Skeletal muscle tissue (tissue), 4 donors: ENCODE measurements around the gene DMD. TPM values are rescaled to one million over a fixed set of nuclear protein-coding genes. Genes with fewer than 3 reads are reported as not detected.

Experiments
- H3K27ac ChIP-seq: one replicate; pipeline ENCODE4 v1.7.0; 2013; ENCODE audit warnings: mild to moderate bottlenecking, low read depth, low read length, inconsistent platforms
- H3K27me3 ChIP-seq, 3 donors: one replicate each; pipeline ENCODE4 v1.7.0; 2013; ENCODE audit warnings: low read length in 3 of 3; ENCODE audit not compliant: control insufficient read depth in 3 of 3, insufficient read depth in 3 of 3
- H3K36me3 ChIP-seq, 3 donors: one replicate each; pipeline ENCODE4 v1.7.0; 2013; ENCODE audit warnings: low read length in 3 of 3; ENCODE audit not compliant: control insufficient read depth in 3 of 3, insufficient read depth in 3 of 3
- H3K4me1 ChIP-seq, 3 donors: one replicate each; pipeline ENCODE4 v1.7.0; 2013; ENCODE audit warnings: low read length in 3 of 3, mild to moderate bottlenecking in 3 of 3; ENCODE audit not compliant: control insufficient read depth in 3 of 3, insufficient read depth in 3 of 3
- H3K4me3 ChIP-seq, 3 donors: one replicate each; pipeline ENCODE4 v1.7.0; 2013; ENCODE audit warnings: low read length in 3 of 3
- H3K9ac ChIP-seq, 3 donors: one replicate each; pipeline ENCODE4 v1.7.0; 2013; ENCODE audit warnings: low read length in 3 of 3, mild to moderate bottlenecking in 3 of 3, moderate library complexity in 2 of 3, low read depth in 1 of 3
- H3K9me3 ChIP-seq, 3 donors: one replicate each; pipeline ENCODE4 v1.7.0; 2013; ENCODE audit warnings: low read length in 3 of 3; ENCODE audit not compliant: control insufficient read depth in 3 of 3
- total RNA-seq: library from RNA; depleted of rRNA; stranded (reverse); fragments of >200 nt; gene quantifications from one replicate; pipeline ENCODE4 v1.2.3, GENCODE V29; 2014
- donor health status: Osteomylitis.

Gene DMD
- total RNA-seq, 1 donor from 2014 or later, result 190 TPM

GRCh38 chrX:31449965-31450364 lies 1761.4 kb downstream of the DMD start:
- peaks cover 0 to 3% (median 0%) of the 10 kb centered on the region in 3 donors for H3K4me1 ChIP-seq
- no peaks in the 10 kb centered on the region for H3K36me3 ChIP-seq

DNA sequence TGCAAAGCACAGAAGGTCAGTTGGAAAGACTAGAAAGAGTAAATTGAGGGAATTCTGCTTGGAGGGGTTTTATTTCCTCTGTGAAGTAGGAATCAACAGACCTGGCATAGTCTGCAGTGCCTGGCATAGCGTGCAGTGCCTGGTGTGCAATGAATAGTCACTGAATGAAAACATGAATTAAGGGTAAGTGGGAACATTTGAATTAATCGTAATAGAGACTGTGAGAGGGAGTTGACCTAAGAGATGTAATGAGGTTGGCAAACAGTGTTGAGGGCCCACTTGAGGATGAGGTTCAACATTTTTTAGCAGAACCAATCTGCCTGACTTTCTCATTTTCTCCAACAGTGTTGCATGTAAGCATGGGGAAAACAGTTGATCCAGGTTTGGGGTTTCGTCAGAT lies 1762.3 kb downstream of the DMD start:
- Histone ChIP-seq H3K27ac (no peak overlapping the region), H3K4me3 (no peak overlapping the region), H3K4me1 (peaks cover 0 to 3% (median 0%) of the 10 kb centered on the region in 3 donors), H3K9me3 (no peaks in the 10 kb centered on the region), H3K36me3 (no peaks in the 10 kb centered on the region), H3K27me3 (no peaks in the 10 kb centered on the region), H3K9ac (no peak overlapping the region)

More at GRCh38 chrX:31449965-31450364, 1761.4 kb downstream of the DMD start:
- no peak overlapping the region for H3K27ac ChIP-seq
- H3K27me3 ChIP-seq, result no peaks in the 10 kb centered on the region
- no peak overlapping the region for H3K4me3 ChIP-seq
- H3K9ac ChIP-seq, result no peak overlapping the region
- no peaks in the 10 kb centered on the region for H3K9me3 ChIP-seq

DNA sequence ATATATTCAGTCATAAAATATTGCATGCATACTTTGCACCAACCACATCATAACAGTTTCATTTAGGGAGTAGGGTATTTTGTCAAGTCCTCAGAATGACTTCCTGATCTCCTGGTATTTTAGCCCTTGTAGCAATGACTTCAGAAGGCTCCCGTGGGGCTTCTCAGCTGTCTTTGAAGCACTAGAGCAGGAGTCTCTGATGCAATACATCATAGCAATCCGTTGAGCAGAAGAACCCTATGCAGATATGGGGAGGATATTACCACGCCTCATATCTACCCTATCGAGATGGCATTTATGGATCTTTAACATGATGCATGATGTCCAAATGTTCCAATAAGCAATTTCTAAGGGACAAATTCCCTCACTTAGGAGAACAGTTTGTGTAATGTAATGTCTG lies 1765.8 kb downstream of the DMD start:
- Histone ChIP-seq H3K9me3 (no peaks in the 10 kb centered on the region), H3K27ac (no peak overlapping the region), H3K4me1 (peaks cover 0 to 2% (median 0%) of the 10 kb centered on the region in 3 donors), H3K4me3 (no peak overlapping the region), H3K36me3 (peaks cover 0 to 4% (median 0%) of the 10 kb centered on the region in 3 donors), H3K27me3 (no peaks in the 10 kb centered on the region), H3K9ac (no peak overlapping the region)

DNA sequence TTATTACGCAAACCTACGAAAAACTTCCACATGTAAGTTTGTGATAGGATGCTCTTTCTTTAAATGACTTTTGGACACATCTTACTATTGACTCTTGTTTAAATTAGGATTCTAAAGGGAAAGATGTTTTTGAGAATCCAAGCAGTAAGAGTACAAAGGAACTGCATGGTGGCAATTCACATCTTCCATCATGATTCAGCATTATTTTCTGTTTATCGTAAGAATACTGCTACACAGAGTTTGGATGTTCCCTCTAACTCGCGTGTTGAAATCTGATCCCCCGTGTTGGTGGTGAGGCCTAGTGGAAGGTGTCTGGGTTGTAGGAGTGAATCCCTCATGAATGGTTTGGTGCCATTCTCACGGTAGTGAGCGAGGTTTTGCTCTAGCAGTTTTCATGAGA lies 1767.7 kb downstream of the DMD start:
- Histone ChIP-seq H3K4me1 (no peaks in the 10 kb centered on the region), H3K9ac (no peak overlapping the region), H3K27me3 (no peaks in the 10 kb centered on the region), H3K27ac (no peak overlapping the region), H3K9me3 (no peaks in the 10 kb centered on the region), H3K4me3 (no peak overlapping the region), H3K36me3 (peaks cover 0 to 4% (median 0%) of the 10 kb centered on the region in 3 donors)

- Histone ChIP-seq H3K9ac (no peak overlapping the region), H3K27ac (no peak overlapping the region), H3K9me3 (no peaks in the 10 kb centered on the region), H3K27me3 (no peaks in the 10 kb centered on the region), H3K4me3 (no peak overlapping the region), H3K4me1 (no peaks in the 10 kb centered on the region), H3K36me3 (peaks cover 0 to 4% (median 0%) of the 10 kb centered on the region in 3 donors)
Measured at GRCh38 chrX:31440546-31440945, 1770.8 kb downstream of the DMD start.

- Histone ChIP-seq H3K27ac (no peak overlapping the region), H3K27me3 (no peaks in the 10 kb centered on the region), H3K4me1 (no peaks in the 10 kb centered on the region), H3K36me3 (no peaks in the 10 kb centered on the region), H3K9ac (no peak overlapping the region), H3K4me3 (no peak overlapping the region), H3K9me3 (no peaks in the 10 kb centered on the region)
Measured at GRCh38 chrX:31436424-31436823, 1774.9 kb downstream of the DMD start.

- H3K27me3 ChIP-seq, result no peaks in the 10 kb centered on the region
- no peak overlapping the region for H3K4me3 ChIP-seq
- H3K4me1 ChIP-seq, result no peaks in the 10 kb centered on the region
- no peaks in the 10 kb centered on the region for H3K36me3 ChIP-seq
- no peak overlapping the region for H3K27ac ChIP-seq
- no peak overlapping the region for H3K9ac ChIP-seq
- H3K9me3 ChIP-seq, result no peaks in the 10 kb centered on the region
Measured at GRCh38 chrX:31435592-31435991, 1775.8 kb downstream of the DMD start.

- no peaks in the 10 kb centered on the region for H3K9me3 ChIP-seq
- no peaks in the 10 kb centered on the region for H3K36me3 ChIP-seq
- no peaks in the 10 kb centered on the region for H3K4me1 ChIP-seq
- H3K27me3 ChIP-seq, result no peaks in the 10 kb centered on the region
- no peak overlapping the region for H3K4me3 ChIP-seq
- H3K27ac ChIP-seq, result no peak overlapping the region
- no peak overlapping the region for H3K9ac ChIP-seq
Measured at GRCh38 chrX:31433856-31434255, 1777.5 kb downstream of the DMD start.

GRCh38 chrX:31429915-31430314 lies 1781.4 kb downstream of the DMD start:
- Histone ChIP-seq H3K9ac (no peak overlapping the region), H3K27ac (no peak overlapping the region), H3K27me3 (no peaks in the 10 kb centered on the region), H3K4me3 (no peak overlapping the region), H3K36me3 (no peaks in the 10 kb centered on the region), H3K9me3 (no peaks in the 10 kb centered on the region), H3K4me1 (no peaks in the 10 kb centered on the region)

DNA sequence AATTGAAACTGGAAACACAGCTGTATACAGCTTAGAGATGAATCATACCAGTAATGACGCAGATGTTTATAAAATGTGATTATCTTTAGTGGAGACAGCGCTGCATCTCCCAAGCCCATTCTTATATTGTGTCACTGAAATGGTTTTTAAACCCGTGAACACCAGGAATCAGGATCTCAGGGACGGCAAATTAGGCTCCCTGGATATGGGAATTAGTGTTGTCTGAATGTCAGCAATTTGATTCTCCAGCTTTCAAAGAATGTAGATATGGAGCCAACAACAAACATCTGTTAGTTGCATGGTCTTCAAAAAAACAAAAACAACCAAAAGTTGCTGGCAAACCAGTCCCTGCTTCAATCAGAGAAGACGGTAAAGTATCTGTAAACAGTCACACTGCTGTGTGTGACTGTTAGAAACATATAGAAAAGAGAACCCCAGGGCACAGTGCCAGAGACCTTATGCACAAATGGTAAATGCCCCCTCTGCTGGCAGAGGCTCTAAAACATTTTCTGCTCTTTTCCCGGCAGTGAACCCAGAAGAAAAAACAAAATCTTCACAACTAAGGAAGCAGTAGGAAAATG lies 1787.7 kb downstream of the DMD start:
- Histone ChIP-seq H3K4me1 (no peaks in the 10 kb centered on the region), H3K9me3 (no peaks in the 10 kb centered on the region), H3K9ac (no peak overlapping the region), H3K36me3 (no peaks in the 10 kb centered on the region), H3K27ac (no peak overlapping the region), H3K27me3 (no peaks in the 10 kb centered on the region), H3K4me3 (no peak overlapping the region)
